IMR-90 (cell line): ENCODE results near the gene GNB1L. TPM values are rescaled to one million over a fixed set of nuclear protein-coding genes. Genes with fewer than 3 reads are reported as not detected.

Source experiments
- ATAC-seq: fragments of 200-7000 bp; cut with Tn5 transposase; 2 replicates; pipeline ENCODE4 v1.9.1; 2020; ENCODE audit warnings: low read depth, mild to moderate bottlenecking, moderate library complexity
- BruUV-seq: library from RNA; stranded (reverse); fragments of 400-500 nt; replicated peaks from 2 replicates; lab custom pipeline; 2021; lab: Mats Ljungman, UMichigan
- CTCF ChIA-PET: fragments of 300-600 bp; formaldehyde crosslinking; extraction: SDS; loops from one replicate; lab custom pipeline; 2021; ENCODE audit warnings: antibody characterized with exemption; lab: Yijun Ruan, JAX
- POLR2A ChIA-PET: fragments of 300-600 bp; sonication (Branson Sonifier 250); formaldehyde crosslinking; loops from one replicate; lab custom pipeline; 2022; ENCODE audit warnings: antibody characterized with exemption; ENCODE audit not compliant: unreplicated experiment; lab: Charles Lee
- DNase-seq: peaks from one replicate; pipeline ENCODE4 v3.0.0; 2013
- H2AFZ ChIP-seq: replicated peaks from 2 replicates; pipeline ENCODE3; 2013; ENCODE audit warnings: low read length, mild to moderate bottlenecking; ENCODE audit not compliant: poor library complexity
- H2AK5ac ChIP-seq: 2 replicates; pipeline ENCODE4 v1.6.1; 2013; ENCODE audit warnings: low read depth, low read length, inconsistent platforms
- H2AK9ac ChIP-seq: replicated peaks from 2 replicates; pipeline ENCODE3; 2013; ENCODE audit warnings: mild to moderate bottlenecking, low read depth, low read length, moderate library complexity; ENCODE audit not compliant: poor library complexity
- H2BK120ac ChIP-seq: 2 replicates; pipeline ENCODE4 v1.6.1; 2013; ENCODE audit warnings: low read depth, low read length, inconsistent platforms
- H2BK15ac ChIP-seq: 3 replicates; pipeline ENCODE4 v1.6.1; 2013; ENCODE audit warnings: low read depth, low read length, inconsistent platforms
- H2BK20ac ChIP-seq: 2 replicates; pipeline ENCODE4 v1.6.1; 2013; ENCODE audit warnings: low read depth, mild to moderate bottlenecking, inconsistent platforms, low read length, moderate library complexity
- H2BK5ac ChIP-seq: 2 replicates; pipeline ENCODE4 v1.6.1; 2013; ENCODE audit warnings: mild to moderate bottlenecking, low read depth, low read length, inconsistent platforms; ENCODE audit not compliant: poor library complexity, severe bottlenecking
- H3K14ac ChIP-seq: replicated peaks from 2 replicates; pipeline ENCODE4 v1.6.1; 2013; ENCODE audit warnings: low read depth, low read length, inconsistent platforms
- H3K18ac ChIP-seq: 2 replicates; pipeline ENCODE4 v1.6.1; 2013; ENCODE audit warnings: low read depth, low read length, control low read depth
- H3K23ac ChIP-seq: 2 replicates; pipeline ENCODE4 v1.6.1; 2013; ENCODE audit warnings: low read depth, low read length, inconsistent platforms
- H3K27ac ChIP-seq: 2 replicates; pipeline ENCODE4 v1.5.1; 2013; ENCODE audit warnings: mild to moderate bottlenecking, control low read depth, low read length; ENCODE audit not compliant: insufficient read depth
- H3K27me3 ChIP-seq: 2 replicates; pipeline ENCODE4 v1.6.1; 2013; ENCODE audit warnings: low read length; ENCODE audit not compliant: control insufficient read depth, insufficient read depth
- H3K36me3 ChIP-seq: 2 replicates; pipeline ENCODE4 v1.6.1; 2013; ENCODE audit warnings: low read length, mixed read lengths; ENCODE audit not compliant: control insufficient read depth, insufficient read depth
- H3K4ac ChIP-seq: 2 replicates; pipeline ENCODE4 v1.6.1; 2013; ENCODE audit warnings: low read depth, low read length, inconsistent platforms
- H3K4me1 ChIP-seq: 2 replicates; pipeline ENCODE4 v1.6.1; 2013; ENCODE audit warnings: low read length, mixed read lengths; ENCODE audit not compliant: control insufficient read depth, insufficient read depth
- H3K4me2 ChIP-seq: 2 replicates; pipeline ENCODE4 v1.6.1; 2013; ENCODE audit warnings: low read depth, mild to moderate bottlenecking, control low read depth, low read length, moderate library complexity
- H3K4me3 ChIP-seq: 2 replicates; pipeline ENCODE4 v1.5.1; 2013; ENCODE audit warnings: low read depth, mild to moderate bottlenecking, control low read depth, low read length, moderate library complexity; ENCODE audit not compliant: insufficient read depth
- H3K56ac ChIP-seq: 2 replicates; pipeline ENCODE4 v1.6.1; 2013; ENCODE audit warnings: low read length, inconsistent platforms; ENCODE audit not compliant: insufficient read depth; ENCODE audit errors: extremely low read depth
- H3K79me1 ChIP-seq, 2 experiments: 2 replicates each; pipeline ENCODE4 v1.6.1; 2013; ENCODE audit warnings: low read length in 2 of 2, inconsistent platforms in 1 of 2, low read depth in 1 of 2
- H3K9ac ChIP-seq: 2 replicates; pipeline ENCODE4 v1.6.1; 2013; ENCODE audit warnings: low read depth, low read length, control low read depth
- H3K9me1 ChIP-seq: 2 replicates; pipeline ENCODE4 v1.6.1; 2013; ENCODE audit warnings: low read length, inconsistent platforms; ENCODE audit not compliant: insufficient read depth
- H3K9me3 ChIP-seq: 2 replicates; pipeline ENCODE4 v1.6.1; 2013; ENCODE audit warnings: low read length; ENCODE audit not compliant: control insufficient read depth, insufficient read depth
- H4K20me1 ChIP-seq: 2 replicates; pipeline ENCODE4 v1.6.1; 2013; ENCODE audit warnings: low read length, inconsistent platforms; ENCODE audit not compliant: insufficient read depth
- H4K5ac ChIP-seq: 2 replicates; pipeline ENCODE4 v1.6.1; 2013; ENCODE audit warnings: mild to moderate bottlenecking, low read depth, low read length, control low read depth
- H4K8ac ChIP-seq, 2 experiments: 2 replicates each; pipeline ENCODE4 v1.6.1; 2013; ENCODE audit warnings: low read depth in 2 of 2, low read length in 2 of 2, control low read depth in 1 of 2, inconsistent platforms in 1 of 2
- H4K91ac ChIP-seq: 2 replicates; pipeline ENCODE4 v1.6.1; 2013; ENCODE audit warnings: low read depth, low read length, inconsistent platforms; ENCODE audit not compliant: insufficient read depth
- BHLHE40 ChIP-seq: fragments of 150-350 bp; IDR thresholded peaks from 2 replicates; pipeline ENCODE4 v1.6.1; 2016; ENCODE audit warnings: mild to moderate bottlenecking, low read depth, low read length
- CTCF ChIP-seq: conservative IDR thresholded peaks from 2 replicates; pipeline ENCODE4 v1.5.1; 2012; ENCODE audit warnings: mild to moderate bottlenecking, low read depth, low read length, improper control_type of control experiment
- MAZ ChIP-seq: IDR thresholded peaks from 2 replicates; pipeline ENCODE4 v1.6.1; 2012; ENCODE audit warnings: low read depth, mild to moderate bottlenecking, low read length, improper control_type of control experiment, moderate library complexity, borderline replicate concordance
- RFX5 ChIP-seq: IDR thresholded peaks from 2 replicates; pipeline ENCODE4 v1.8.0; 2012; ENCODE audit warnings: low read depth, mild to moderate bottlenecking, low read length, moderate library complexity
- WGBS, 2 experiments: methylation state at CpG; one replicate each; pipeline versions ENCODE4 v1.1.5 to v1.1.7; 2013; ENCODE audit warnings: missing lambda C conversion rate in 2 of 2; ENCODE audit not compliant: insufficient read length in 1 of 2; ENCODE audit errors: extremely low coverage in 2 of 2; 5-methylcytosine and 5-hydroxymethylcytosine counted together
- dilution Hi-C: fragments of 300-500 bp; cut with HindIII; formaldehyde crosslinking; loops from one replicate; pipeline ENCODE4 v1.14.3; 2018; ENCODE audit warnings: low sequenced_read_pairs; ENCODE audit not compliant: unreplicated experiment
- in situ Hi-C: fragments of 300-500 bp; cut with MboI; formaldehyde crosslinking; loops from 3 replicates; pipeline ENCODE4 v1.14.3; 2019; ENCODE audit warnings: low sequenced_read_pairs, inconsistent platforms, mixed read lengths
- intact Hi-C: fragments of 100-400 bp; cut with micrococcal nuclease; formaldehyde crosslinking; loops from 2 replicates; pipeline ENCODE4 v1.10.0; 2022
- polyA plus RNA-seq, 3 experiments: library from polyadenylated mRNA; depleted of rRNA; stranded (reverse); fragments of >200 nt; gene quantifications; 2 replicates each; pipeline ENCODE4 v1.2.3, GENCODE V29; 2012; ENCODE audit warnings: low replicate concordance in 1 of 3
- total RNA-seq: library from RNA; depleted of rRNA; stranded (reverse); fragments of >200 nt; gene quantifications from 2 replicates; pipeline ENCODE4 v1.2.3, GENCODE V29; 2012

Gene GNB1L
- total and polyA plus RNA-seq, 2 of the 4 experiments (the other 2 are of a cell fraction) = 2.5 to 4.4 TPM

GRCh38 chr22:19801340-19802000 is 53.2 kb downstream of the GNB1L start:
- Histone ChIP-seq H3K36me3 (no peaks in the 10 kb centered on the region), H2AK9ac (peak overlapping the region; percentile 59), H3K14ac (no peak overlapping the region), H3K27ac (no peak overlapping the region), H3K18ac (no peak overlapping the region), H2BK120ac (no peak overlapping the region), H2AK5ac (no peak overlapping the region), H4K5ac (no peak overlapping the region), H2BK5ac (no peak overlapping the region), H3K4ac (no peak overlapping the region), H3K9me3 (no peaks in the 10 kb centered on the region), H3K79me1 (no peaks in the 10 kb centered on the region), H3K9me1 (peaks cover 6% of the 10 kb centered on the region), H2BK15ac (no peak overlapping the region), H3K9ac (no peak overlapping the region), H3K23ac (no peak overlapping the region), H3K4me2 (no peak overlapping the region), H3K56ac (no peak overlapping the region), H2AFZ (no peak overlapping the region), H2BK20ac (no peak overlapping the region), H4K91ac (no peak overlapping the region), H3K27me3 (no peaks in the 10 kb centered on the region), H3K4me1 (peaks cover 13% of the 10 kb centered on the region), H4K8ac (no peak overlapping the region), H3K4me3 (no peak overlapping the region), H4K20me1 (no peaks in the 10 kb centered on the region)
- no peak for TF ChIP-seq RFX5
- no peak for TF ChIP-seq CTCF
- TF ChIP-seq BHLHE40 = no peak
- TF ChIP-seq MAZ = no peak
- BruUV-seq = no TSS peak
- ATAC-seq (no peak), DNase-seq (no peak)
- dilution Hi-C loops = no loop called here
- intact Hi-C loops = no loop called here
- ChIA-PET POLR2A (no interaction called here), CTCF (interaction anchor here (0.6 to 1.3 kb wide), 3 partner anchors 10 to 772 kb away, joined by 3 to 4 read pairs (median 4); no protein-coding TSS in a partner anchor)
- 88% methylated on average over 9 of the region's 18 CpGs; no CpG with 5 or more reads in 1 of the 2 experiments for WGBS, 2 experiments
- in situ Hi-C loops = no loop called here
